Amniotic stem cell (primary cell): ENCODE measurements around the gene TFB1M.
"Not testable (repeated sequence)": the region's sequence is repeated elsewhere in the genome, so short reads cannot be mapped to it uniquely, and the experiment has no call there.

ENCODE experiments used
- DNase-seq: peaks from one replicate; lab custom pipeline; 2025; lab: John Stamatoyannopoulos, UW

The TFB1M gene

GRCh38 chr6:155237613-155238012 lies 76.7 kb downstream of the TFB1M start:
- no peak for DNase-seq

GRCh38 chr6:155235087-155235486 lies 79.2 kb downstream of the TFB1M start:
- no peak for DNase-seq

- DNase-seq = no peak
Observed at GRCh38 chr6:155234687-155235086, 79.6 kb downstream of the TFB1M start.

GRCh38 chr6:155234167-155234566 lies 80.1 kb downstream of the TFB1M start:
- DNase-seq = no peak

GRCh38 chr6:155232848-155233247 lies 81.4 kb downstream of the TFB1M start:
- no peak for DNase-seq

GRCh38 chr6:155230975-155231374 lies 83.3 kb downstream of the TFB1M start:
- not testable (repeated sequence) for DNase-seq

GRCh38 chr6:155228546-155229166 lies 85.6 kb downstream of the TFB1M start:
- DNase-seq = no peak

- no peak for DNase-seq
Observed at GRCh38 chr6:155227046-155227445, 87.2 kb downstream of the TFB1M start.

GRCh38 chr6:155224618-155225017 lies 89.7 kb downstream of the TFB1M start:
- DNase-seq = no peak

- DNase-seq = no peak
Observed at GRCh38 chr6:155223646-155224451, 90.4 kb downstream of the TFB1M start.

- no peak for DNase-seq
Observed at GRCh38 chr6:155222506-155222905, 91.8 kb downstream of the TFB1M start.

- no peak for DNase-seq
Observed at GRCh38 chr6:155221086-155221485, 93.2 kb downstream of the TFB1M start.

- no peak for DNase-seq
Observed at GRCh38 chr6:155219858-155220301, 94.4 kb downstream of the TFB1M start.

- DNase-seq = no peak
Observed at GRCh38 chr6:155219299-155219698, 95.0 kb downstream of the TFB1M start.

GRCh38 chr6:155218711-155219110 lies 95.6 kb downstream of the TFB1M start:
- DNase-seq = not testable (repeated sequence)

GRCh38 chr6:155216312-155217046 lies 97.8 kb downstream of the TFB1M start:
- no peak for DNase-seq

GRCh38 chr6:155215906-155216305 lies 98.4 kb downstream of the TFB1M start:
- DNase-seq = no peak

- DNase-seq = no peak
Observed at GRCh38 chr6:155213611-155214372, 100.5 kb downstream of the TFB1M start.

GRCh38 chr6:155212616-155213380 lies 101.5 kb downstream of the TFB1M start:
- no peak for DNase-seq

GRCh38 chr6:155212106-155212505 lies 102.2 kb downstream of the TFB1M start:
- DNase-seq = no peak

GRCh38 chr6:155207223-155207622 lies 107.1 kb downstream of the TFB1M start:
- DNase-seq = no peak
